Ishikawa (cell line): ENCODE results near the gene RPUSD2.

Source experiments
- CEBPB ChIP-seq: IDR thresholded peaks from 2 replicates; pipeline ENCODE4 v1.6.1; 2012
- CREB1 ChIP-seq: IDR thresholded peaks from 2 replicates; pipeline ENCODE4 v1.6.1; 2012; ENCODE audit warnings: low read depth
- EGR1 ChIP-seq: IDR thresholded peaks from 2 replicates; pipeline ENCODE4 v1.6.1; 2012
- EP300 ChIP-seq: IDR thresholded peaks from 2 replicates; pipeline ENCODE4 v1.6.1; 2012; ENCODE audit warnings: borderline replicate concordance
- FOXM1 ChIP-seq: IDR thresholded peaks from 2 replicates; pipeline ENCODE4 v1.6.1; 2012; ENCODE audit warnings: low read depth, borderline replicate concordance
- MAX ChIP-seq: IDR thresholded peaks from 2 replicates; pipeline ENCODE4 v1.6.1; 2012
- NFIC ChIP-seq: IDR thresholded peaks from 2 replicates; pipeline ENCODE4 v1.6.1; 2012
- RAD21 ChIP-seq: IDR thresholded peaks from 2 replicates; pipeline ENCODE4 v1.6.1; 2012; ENCODE audit warnings: low read depth
- TAF1 ChIP-seq: IDR thresholded peaks from 2 replicates; pipeline ENCODE4 v1.6.1; 2012; ENCODE audit warnings: low read depth, mild to moderate bottlenecking
- TCF12 ChIP-seq: IDR thresholded peaks from 2 replicates; pipeline ENCODE4 v1.6.1; 2012; ENCODE audit warnings: low read depth
- TEAD4 ChIP-seq: IDR thresholded peaks from 2 replicates; pipeline ENCODE4 v1.6.1; 2012
- USF1 ChIP-seq: IDR thresholded peaks from 2 replicates; pipeline ENCODE4 v1.6.1; 2012
- YY1 ChIP-seq: IDR thresholded peaks from 2 replicates; pipeline ENCODE4 v1.6.1; 2012; ENCODE audit warnings: low read depth
- ZBTB7A ChIP-seq: IDR thresholded peaks from 2 replicates; pipeline ENCODE4 v1.6.1; 2012; ENCODE audit warnings: low read depth
- TF ChIP-seq, protein P1 (sequence below): IDR thresholded peaks from 2 replicates; pipeline ENCODE4 v1.6.1; 2012; ENCODE audit warnings: low read depth, mild to moderate bottlenecking

RPUSD2 gene

GRCh38 chr15:40564591-40565332 is 4.3 kb upstream of the RPUSD2 start, which contains the start of gene CCDC32:
CCDC32 (minus strand) TSS chr15:40565042; CDS start chr15:40563015, 2,027 bp downstream.
- TF ChIP-seq CREB1 (peak; percentile 58; the same call in 1 of the 2 replicates), RAD21 (no peak), MAX (peak; percentile 84), USF1 (peak; percentile 99)
- TF ChIP-seq, protein P1, sequence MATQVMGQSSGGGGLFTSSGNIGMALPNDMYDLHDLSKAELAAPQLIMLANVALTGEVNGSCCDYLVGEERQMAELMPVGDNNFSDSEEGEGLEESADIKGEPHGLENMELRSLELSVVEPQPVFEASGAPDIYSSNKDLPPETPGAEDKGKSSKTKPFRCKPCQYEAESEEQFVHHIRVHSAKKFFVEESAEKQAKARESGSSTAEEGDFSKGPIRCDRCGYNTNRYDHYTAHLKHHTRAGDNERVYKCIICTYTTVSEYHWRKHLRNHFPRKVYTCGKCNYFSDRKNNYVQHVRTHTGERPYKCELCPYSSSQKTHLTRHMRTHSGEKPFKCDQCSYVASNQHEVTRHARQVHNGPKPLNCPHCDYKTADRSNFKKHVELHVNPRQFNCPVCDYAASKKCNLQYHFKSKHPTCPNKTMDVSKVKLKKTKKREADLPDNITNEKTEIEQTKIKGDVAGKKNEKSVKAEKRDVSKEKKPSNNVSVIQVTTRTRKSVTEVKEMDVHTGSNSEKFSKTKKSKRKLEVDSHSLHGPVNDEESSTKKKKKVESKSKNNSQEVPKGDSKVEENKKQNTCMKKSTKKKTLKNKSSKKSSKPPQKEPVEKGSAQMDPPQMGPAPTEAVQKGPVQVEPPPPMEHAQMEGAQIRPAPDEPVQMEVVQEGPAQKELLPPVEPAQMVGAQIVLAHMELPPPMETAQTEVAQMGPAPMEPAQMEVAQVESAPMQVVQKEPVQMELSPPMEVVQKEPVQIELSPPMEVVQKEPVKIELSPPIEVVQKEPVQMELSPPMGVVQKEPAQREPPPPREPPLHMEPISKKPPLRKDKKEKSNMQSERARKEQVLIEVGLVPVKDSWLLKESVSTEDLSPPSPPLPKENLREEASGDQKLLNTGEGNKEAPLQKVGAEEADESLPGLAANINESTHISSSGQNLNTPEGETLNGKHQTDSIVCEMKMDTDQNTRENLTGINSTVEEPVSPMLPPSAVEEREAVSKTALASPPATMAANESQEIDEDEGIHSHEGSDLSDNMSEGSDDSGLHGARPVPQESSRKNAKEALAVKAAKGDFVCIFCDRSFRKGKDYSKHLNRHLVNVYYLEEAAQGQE, result no peak

DNA sequence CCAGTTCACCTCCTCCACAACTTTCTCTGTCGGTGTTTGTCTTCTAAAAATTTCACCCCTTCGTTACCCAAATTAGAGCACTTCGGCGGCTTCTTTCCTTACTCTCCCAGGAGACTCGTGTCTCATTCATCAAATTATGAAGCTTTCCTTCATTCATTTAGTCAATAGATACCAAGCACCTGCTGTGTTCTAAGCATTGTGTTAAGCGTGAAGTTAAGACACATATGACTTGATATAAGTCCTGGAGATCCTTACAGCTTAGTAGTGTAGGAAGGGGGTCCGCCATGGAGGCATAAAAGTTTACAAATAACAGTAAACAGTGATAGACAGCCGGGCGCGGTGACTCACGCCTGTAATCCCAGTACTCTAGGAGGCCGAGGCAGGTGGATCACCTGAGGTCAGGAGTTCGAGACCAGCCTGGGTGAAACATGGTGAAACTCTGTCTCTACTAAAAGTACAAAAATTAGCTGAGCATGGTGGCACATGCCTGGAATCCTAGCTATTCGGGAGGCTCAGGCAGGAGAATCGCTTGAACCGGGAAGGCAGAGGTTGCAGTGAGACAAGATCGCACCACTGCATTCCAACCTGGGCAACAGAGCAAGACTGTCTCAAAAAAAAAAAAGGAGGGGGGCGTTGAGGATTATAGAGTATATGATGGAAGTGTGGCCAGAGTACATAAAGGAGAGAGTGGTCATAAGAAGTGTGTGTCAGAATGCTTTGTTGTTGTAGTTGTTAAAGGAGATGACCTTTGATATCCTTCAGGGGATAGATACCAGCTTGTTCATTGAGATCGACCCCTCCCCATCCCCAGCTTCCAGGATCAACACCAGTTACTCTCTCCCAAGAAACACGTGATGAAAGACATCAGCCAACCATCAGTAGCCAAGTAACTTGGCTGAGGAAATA is 3.5 kb upstream of the RPUSD2 start:
- no peak for TF ChIP-seq TEAD4
- no peak for TF ChIP-seq MAX
- TF ChIP-seq CREB1, result no peak
- no peak for TF ChIP-seq TCF12
- TF ChIP-seq, protein P1, result no peak
- no peak for TF ChIP-seq CEBPB
- no peak for TF ChIP-seq EP300
- no peak for TF ChIP-seq YY1
- TF ChIP-seq ZBTB7A, result no peak
- no peak for TF ChIP-seq EGR1

DNA sequence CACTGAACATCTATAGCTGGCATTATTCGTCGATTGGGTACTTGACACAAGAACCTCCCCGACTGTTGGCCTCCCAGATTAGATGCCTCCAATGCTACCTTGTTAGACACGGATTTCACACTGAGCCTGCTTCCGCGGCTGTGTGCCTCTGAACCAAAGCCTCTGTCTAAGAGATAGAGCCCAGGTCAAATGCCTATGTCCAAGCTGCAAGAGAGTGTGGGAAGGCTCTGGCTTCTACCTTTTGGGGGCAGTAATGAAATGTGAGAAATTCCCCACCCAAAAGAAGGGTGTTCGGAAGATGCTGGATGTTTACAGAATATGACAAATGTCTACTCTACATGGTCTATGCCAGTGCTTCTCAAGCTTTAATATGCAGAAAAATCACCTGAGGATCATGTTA is 2.0 kb upstream of the RPUSD2 start:
- TF ChIP-seq YY1 (no peak), ZBTB7A (no peak), NFIC (no peak), EP300 (no peak), RAD21 (peak; percentile 34; the same call in 1 of the 2 replicates), TAF1 (no peak), TCF12 (no peak)

DNA sequence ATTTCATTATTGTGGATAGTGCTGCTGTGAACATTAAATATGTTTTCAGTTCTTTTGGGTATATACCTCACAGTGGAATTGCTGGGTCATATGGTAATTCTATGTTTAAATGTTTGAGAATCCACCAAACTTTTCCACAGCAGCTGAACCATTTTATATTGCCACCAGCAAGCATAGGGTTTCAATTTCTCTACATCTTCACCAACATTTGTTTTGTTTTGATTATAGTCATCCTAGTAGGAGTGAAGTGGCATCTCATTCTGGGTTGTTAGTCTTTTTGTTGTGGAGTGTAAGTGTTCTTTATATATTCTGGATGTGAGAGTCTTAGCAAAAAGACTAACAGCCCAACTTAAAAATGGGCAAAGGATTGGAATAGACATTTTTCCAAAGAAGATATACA is 6.0 kb downstream of the RPUSD2 start:
- TF ChIP-seq RAD21 (no peak), NFIC (no peak), TCF12 (no peak), EGR1 (no peak), EP300 (no peak), ZBTB7A (no peak), TAF1 (no peak), TEAD4 (no peak)
- TF ChIP-seq, protein P1, result no peak

DNA sequence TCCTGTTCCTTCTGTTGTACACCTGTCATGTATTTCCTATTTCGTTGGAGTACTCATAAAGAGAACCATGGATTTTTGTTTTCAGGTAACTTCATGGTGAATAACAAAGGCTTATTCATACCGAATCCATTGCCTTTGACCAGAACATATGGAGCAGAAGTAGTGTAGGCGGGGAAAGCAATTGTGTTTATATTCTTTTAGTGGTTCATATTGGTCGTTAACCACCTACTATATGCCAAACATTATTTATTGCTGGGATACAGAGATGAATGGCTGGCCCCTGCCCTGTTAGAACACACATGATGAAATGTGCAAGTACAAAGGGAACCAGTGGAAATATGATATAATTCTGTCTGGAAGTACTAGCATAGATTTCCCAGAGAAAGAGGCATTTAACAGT is 9.8 kb downstream of the RPUSD2 start:
- TF ChIP-seq TAF1 (no peak), RAD21 (no peak), TEAD4 (no peak), NFIC (no peak), FOXM1 (no peak), USF1 (no peak), TCF12 (no peak), EP300 (no peak)
